ENCODE results near the gene MCCD1.
A peak's percentile ranks its signal among the peaks of the same experiment; 100 is the strongest.

The MCCD1 gene

DNA sequence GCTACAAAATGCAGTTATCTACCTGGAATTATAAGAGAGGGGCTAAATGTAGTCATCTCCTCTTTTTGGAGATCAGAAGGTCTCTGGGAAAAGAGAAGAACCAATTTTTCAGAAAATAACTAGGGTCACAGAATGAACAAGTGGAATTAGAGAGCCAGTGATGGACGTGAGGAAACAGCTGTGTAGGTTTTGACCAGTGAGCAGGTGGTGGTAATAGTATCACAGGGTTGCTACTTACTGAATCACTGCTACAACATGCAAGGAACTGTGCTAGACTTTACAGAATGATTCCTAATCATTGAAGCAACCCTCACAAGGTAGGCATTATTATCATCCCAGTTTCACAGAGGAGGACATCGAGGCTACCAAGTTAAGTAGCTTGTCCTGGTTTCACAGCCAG is 15.9 kb downstream of the MCCD1 start:
- DNase-seq, result no peak

GRCh38 chr6:31545291-31545690 is 16.5 kb downstream of the MCCD1 start:
- no peak for DNase-seq

DNA sequence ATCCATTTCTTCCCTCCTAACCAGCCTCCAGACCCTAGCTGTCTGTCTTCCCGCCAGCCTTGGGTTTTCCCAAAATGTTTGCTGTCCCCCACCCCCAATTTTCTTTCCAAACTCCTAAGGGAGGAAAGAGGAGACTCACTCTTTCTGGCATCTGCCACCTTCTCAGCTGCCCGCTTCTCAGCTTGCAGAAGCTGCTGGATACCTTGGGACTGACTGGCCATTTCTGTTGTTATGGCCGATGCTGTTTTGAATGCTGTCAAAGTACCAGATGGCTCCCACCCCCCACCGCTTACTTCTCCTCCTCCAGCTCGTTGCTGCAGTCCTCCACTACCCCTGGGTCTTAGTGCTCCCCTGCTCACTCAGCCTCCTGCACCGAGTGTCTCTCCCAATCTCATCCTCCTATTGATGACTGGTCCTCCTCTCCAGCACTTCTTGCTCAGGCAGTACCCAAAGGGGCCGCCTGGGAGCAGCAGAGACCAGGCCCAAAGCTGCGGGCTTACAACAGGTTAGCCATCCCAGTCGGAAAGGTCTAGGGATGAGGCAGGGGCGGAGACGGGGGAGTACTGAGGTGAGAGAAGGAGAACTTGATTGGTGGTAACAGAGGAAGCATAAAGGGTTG is 17.7 kb downstream of the MCCD1 start, which contains the start of gene ATP6V1G2:
ATP6V1G2 (minus strand) TSS at position 270 of the 619 bp plus-strand sequence; CDS start at position 221, 49 bp downstream.
- DNase-seq, result peak; percentile 88

DNA sequence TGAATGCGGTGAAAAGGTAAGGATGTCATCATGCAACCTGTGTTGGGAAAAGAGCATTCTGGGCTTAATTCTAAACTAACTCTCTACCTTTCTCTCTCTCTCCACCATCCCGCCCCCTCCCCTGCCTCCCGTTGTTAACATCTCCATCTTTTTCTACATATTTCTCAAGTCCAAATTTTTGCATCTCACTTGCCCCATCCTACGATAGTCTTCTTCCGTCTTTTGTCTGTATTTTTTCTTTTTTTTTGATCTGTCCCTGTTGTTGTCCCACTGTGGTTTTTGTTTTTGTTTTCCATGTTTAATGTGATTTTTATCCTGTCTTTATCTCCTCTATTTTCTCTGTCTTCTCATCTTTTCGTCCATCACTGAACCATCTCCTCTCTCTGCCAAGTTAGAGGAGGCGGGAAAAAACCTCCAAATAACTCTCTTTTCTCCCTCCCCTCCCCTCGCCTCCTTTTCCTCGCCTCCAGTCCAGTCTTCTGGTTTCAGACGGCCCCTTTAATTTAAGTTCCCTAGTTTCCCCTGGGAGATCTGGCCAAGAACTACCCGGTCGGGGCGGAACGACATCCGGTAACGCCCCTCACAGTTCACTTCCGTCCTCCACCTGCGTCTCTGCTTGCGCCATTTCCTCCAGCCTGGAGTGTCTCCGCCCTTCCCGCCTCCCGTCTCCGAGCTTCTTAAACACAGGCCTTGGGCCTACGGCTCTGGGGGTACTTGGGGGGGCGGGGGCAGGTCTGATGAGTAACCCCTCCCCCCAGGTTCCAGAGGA is 18.4 kb downstream of the MCCD1 start, which contains the start of gene NFKBIL1:
NFKBIL1 (plus strand) TSS at position 651 of the 769 bp plus-strand sequence; CDS start at position 738, 87 bp downstream.
- peak; percentile 94 for DNase-seq

- DNase-seq, result no peak
Observed at GRCh38 chr6:31547727-31548543, 19.2 kb downstream of the MCCD1 start.

- no peak for DNase-seq
Observed at GRCh38 chr6:31548544-31548873, 19.7 kb downstream of the MCCD1 start.

DNA sequence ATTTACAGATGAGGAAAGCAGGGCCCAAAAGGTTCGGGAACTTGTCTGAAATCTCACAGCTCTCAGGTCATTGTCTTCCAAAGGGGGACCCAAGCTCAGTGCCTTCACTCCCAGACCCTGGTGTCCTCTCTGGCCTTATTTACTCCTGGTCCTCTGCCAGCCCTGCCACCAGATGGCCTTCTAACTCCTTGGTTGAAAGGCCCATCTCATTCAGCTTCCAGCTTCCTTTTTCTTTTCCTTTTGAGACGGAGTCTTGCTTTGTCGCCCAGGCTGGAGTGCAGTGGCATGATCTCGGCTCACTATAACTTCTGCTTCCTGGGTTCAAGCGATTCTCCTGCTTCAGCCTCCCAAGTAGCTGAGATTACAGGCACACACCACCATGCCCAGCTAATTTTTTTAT is 22.6 kb downstream of the MCCD1 start:
- peak; percentile 33 for DNase-seq

DNA sequence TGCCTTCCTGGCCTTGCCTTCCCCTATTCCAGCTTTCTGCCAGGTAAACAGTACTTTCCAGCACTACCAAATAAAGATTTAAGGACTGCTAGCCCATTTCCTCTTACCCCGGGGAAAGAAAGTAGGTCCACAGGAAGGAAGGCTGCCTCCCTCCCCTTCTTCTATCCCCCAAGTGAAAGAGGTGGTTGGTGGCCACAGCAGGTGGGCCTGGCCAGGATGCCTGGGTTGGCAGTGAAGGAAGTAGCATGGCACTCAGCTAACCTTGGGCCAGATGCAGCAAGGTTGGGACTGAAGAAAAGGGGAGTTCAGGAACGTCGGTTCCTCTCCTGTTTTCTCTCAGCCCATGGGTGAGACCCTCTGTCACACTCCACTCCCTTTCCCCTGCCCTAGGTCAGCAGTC is 27.5 kb downstream of the MCCD1 start:
- DNase-seq, result no peak

- DNase-seq, result no peak
Observed at GRCh38 chr6:31557443-31558317, 28.9 kb downstream of the MCCD1 start.

GRCh38 chr6:31558318-31558625 is 29.5 kb downstream of the MCCD1 start:
- no peak for DNase-seq

DNA sequence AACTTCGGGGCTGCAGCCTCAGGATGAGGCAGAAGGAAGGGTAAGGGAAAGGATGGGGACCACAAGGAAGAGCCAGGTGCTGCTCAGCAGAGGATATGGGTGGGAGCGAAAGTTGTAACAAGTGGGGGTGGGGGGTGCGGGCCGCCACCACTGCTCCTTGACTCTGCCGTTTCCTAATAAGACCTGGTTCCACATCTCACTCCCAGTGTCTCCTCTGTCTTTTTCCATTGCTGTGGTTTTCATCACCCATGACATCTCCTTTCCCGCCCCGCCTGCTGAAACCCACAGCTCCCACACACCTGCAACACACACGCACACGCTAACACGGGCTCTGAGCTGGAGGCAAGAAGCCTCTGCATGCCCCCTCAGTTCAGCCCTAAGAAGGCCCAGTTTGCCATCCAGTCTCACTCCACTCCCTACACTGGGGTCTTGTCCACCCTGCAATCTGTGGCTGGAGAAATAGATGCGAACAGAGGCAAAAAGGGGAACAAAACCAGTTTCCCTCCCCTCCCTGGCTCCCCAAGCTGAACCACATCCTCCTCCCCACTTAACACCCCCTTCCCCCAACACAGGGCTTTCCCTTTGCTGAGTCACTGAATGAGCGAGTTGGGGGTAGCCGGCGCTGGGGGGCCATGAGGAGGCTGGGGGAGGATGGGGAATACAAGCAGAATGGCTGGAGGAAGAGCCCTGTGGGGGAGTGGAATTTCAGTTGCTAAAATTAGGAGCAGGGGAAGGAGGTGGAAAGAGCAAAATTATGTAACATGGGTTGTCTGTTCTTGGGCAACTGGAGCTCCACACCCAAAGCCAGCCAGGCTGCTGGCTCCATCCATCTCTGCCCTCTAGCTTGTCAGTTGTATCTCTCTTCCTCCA is 30.1 kb downstream of the MCCD1 start:
- DNase-seq, result no peak

- no peak for DNase-seq
Observed at GRCh38 chr6:31559606-31559957, 30.8 kb downstream of the MCCD1 start.

GRCh38 chr6:31559958-31560696 is 31.4 kb downstream of the MCCD1 start:
- no peak for DNase-seq

DNA sequence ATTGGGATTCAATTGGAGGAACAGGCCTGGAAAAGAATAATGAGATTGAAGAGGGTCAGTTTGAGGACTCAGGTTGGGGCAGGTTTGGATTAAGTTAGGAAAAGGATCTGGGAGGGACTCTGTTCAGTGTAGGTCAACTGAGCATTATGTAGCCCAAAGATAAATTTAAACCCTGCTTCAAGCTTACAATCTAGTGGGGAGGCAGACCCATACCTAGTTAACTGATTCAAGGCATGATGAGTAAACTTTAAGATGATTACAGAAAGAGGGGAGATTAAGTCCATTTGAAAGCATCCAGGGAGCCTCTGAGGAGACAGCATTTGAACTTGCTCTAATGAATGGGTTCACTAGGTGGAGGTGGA is 31.9 kb downstream of the MCCD1 start:
- DNase-seq, result no peak

DNA sequence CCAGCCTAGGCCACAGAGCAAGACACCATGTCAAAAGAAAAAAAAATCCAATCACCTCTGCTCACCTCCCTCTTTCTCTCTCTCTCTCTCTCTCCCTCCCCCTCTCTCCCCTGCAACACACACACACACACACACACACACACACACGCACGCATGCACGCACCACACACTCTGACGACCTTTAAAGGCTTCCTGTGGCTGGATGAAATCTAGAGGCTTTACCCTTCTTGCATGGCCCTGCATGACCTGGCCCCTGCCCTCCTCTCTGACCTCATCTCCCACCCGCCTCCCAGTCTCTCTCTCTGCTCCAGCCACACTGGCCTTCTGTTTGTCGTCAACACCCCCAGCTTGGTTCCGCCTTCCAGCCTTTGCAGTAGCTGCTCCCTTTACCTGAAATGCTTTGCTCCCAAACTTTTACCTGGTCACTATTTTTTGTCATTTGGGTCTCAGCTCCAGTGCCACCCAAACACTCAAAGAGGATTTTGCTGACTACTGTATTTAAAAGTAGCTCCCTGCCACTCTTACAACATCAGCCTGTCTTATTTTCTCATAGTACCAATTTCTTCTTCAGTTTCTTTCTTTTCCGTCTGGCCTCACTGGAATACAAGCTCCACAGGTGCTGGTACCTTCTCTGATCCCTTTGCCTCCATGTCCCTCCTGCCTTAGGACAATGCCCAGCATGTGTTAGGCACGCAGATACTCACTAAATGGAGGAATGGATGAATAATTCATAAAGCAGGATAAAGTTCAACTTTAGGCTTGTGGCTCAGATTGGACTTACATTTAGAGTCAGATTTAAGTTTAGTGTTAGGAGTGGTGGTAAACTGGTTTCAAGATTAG is 39.0 kb downstream of the MCCD1 start:
- peak; percentile 10 for DNase-seq

GRCh38 chr6:31568537-31568961 is 39.8 kb downstream of the MCCD1 start:
- peak; percentile 74 for DNase-seq

DNA sequence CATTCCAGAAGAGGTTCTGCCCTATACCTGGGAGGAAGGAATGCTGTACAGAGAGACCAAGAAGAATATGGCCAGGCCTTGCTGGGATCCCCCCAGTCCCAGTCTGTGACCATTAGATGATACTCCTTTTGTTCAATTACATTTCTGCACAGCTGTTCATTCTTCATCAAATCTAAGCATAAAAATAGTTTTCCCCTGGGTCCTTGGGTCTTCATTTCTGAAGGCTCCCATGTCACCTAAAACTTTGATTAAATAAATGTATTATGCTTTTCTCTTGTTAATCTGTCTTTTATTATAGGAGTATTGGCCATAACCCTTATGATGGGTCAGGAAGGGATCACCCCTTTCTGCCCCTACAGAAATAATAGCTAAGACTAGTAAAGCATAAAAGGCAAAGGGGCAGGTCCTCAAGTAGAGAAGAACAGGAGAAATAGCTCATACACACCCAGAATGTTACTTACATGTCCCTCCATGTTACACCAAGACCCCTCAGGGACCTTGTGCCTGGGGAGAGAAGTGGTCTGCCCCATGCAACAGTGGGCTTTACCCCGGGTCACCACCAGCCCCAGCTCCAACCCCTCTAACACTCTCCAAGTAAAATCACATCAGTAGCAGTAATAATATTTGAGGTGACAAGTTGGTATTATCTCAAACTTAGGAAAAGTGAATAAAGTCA is 41.2 kb downstream of the MCCD1 start:
- DNase-seq, result no peak

DNA sequence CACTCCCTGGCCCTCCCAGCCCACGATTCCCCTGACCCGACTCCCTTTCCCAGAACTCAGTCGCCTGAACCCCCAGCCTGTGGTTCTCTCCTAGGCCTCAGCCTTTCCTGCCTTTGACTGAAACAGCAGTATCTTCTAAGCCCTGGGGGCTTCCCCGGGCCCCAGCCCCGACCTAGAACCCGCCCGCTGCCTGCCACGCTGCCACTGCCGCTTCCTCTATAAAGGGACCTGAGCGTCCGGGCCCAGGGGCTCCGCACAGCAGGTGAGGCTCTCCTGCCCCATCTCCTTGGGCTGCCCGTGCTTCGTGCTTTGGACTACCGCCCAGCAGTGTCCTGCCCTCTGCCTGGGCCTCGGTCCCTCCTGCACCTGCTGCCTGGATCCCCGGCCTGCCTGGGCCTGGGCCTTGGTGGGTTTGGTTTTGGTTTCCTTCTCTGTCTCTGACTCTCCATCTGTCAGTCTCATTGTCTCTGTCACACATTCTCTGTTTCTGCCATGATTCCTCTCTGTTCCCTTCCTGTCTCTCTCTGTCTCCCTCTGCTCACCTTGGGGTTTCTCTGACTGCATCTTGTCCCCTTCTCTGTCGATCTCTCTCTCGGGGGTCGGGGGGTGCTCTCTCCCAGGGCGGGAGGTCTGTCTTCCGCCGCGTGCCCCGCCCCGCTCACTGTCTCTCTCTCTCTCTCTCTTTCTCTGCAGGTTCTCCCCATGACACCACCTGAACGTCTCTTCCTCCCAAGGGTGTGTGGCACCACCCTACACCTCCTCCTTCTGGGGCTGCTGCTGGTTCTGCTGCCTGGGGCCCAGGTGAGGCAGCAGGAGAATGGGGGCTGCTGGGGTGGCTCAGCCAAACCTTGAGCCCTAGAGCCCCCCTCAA is 43.5 kb downstream of the MCCD1 start, which contains the start of gene LTA:
LTA (plus strand) TSS at position 249 of the 871 bp plus-strand sequence; CDS start at position 703, 454 bp downstream.
- no peak for DNase-seq

All from RPMI8226 (cell line).